Parathyroid adenoma (tissue), 2 donors: ENCODE measurements around the gene SLC41A3.

Source experiments
- H2AFZ ChIP-seq: fragments of 300-600 bp; sonication (generic); one replicate; pipeline ENCODE4 v1.7.0; 2017; ENCODE audit warnings: antibody characterized with exemption, mild to moderate bottlenecking
- H3K27ac ChIP-seq: fragments of 300-600 bp; sonication (generic); one replicate; pipeline ENCODE4 v1.7.0; 2017
- H3K27me3 ChIP-seq: fragments of 300-600 bp; sonication (generic); one replicate; pipeline ENCODE4 v1.7.0; 2017; ENCODE audit warnings: low read length; ENCODE audit not compliant: control insufficient read depth, insufficient read depth
- H3K36me3 ChIP-seq: fragments of 300-600 bp; sonication (generic); one replicate; pipeline ENCODE4 v1.7.0; 2017; ENCODE audit warnings: low read length; ENCODE audit not compliant: control insufficient read depth, insufficient read depth
- H3K4me1 ChIP-seq: fragments of 300-600 bp; sonication (generic); one replicate; pipeline ENCODE4 v1.7.0; 2017; ENCODE audit warnings: control low read depth
- H3K4me2 ChIP-seq: fragments of 300-600 bp; sonication (generic); one replicate; pipeline ENCODE4 v1.7.0; 2017; ENCODE audit warnings: low read length
- H3K4me3 ChIP-seq: fragments of 300-600 bp; sonication (generic); one replicate; pipeline ENCODE4 v1.7.0; 2017; ENCODE audit warnings: low read depth, low read length
- H3K79me2 ChIP-seq: fragments of 300-600 bp; sonication (generic); one replicate; pipeline ENCODE4 v1.7.0; 2017; ENCODE audit warnings: control low read depth
- H3K9ac ChIP-seq: fragments of 300-600 bp; sonication (generic); one replicate; pipeline ENCODE4 v1.7.0; 2017; ENCODE audit warnings: mild to moderate bottlenecking
- H3K9me3 ChIP-seq: fragments of 300-600 bp; sonication (generic); one replicate; pipeline ENCODE4 v1.7.0; 2017; ENCODE audit warnings: low read length; ENCODE audit not compliant: control insufficient read depth
- TF ChIP-seq, protein P1 (sequence below): fragments of 300-600 bp; sonication (generic); IDR thresholded peaks from one replicate; pipeline ENCODE4 v1.7.0; 2017; ENCODE audit warnings: antibody characterized with exemption, mild to moderate bottlenecking
- donor health status: primary hyperparathyroidism.

The SLC41A3 gene

GRCh38 chr3:126112531-126113237, 28.8 kb upstream of the SLC41A3 start:
- no peaks in the 10 kb centered on the region for H3K79me2 ChIP-seq
- H3K9ac ChIP-seq, result no peak overlapping the region
- H3K36me3 ChIP-seq, result no peaks in the 10 kb centered on the region

DNA sequence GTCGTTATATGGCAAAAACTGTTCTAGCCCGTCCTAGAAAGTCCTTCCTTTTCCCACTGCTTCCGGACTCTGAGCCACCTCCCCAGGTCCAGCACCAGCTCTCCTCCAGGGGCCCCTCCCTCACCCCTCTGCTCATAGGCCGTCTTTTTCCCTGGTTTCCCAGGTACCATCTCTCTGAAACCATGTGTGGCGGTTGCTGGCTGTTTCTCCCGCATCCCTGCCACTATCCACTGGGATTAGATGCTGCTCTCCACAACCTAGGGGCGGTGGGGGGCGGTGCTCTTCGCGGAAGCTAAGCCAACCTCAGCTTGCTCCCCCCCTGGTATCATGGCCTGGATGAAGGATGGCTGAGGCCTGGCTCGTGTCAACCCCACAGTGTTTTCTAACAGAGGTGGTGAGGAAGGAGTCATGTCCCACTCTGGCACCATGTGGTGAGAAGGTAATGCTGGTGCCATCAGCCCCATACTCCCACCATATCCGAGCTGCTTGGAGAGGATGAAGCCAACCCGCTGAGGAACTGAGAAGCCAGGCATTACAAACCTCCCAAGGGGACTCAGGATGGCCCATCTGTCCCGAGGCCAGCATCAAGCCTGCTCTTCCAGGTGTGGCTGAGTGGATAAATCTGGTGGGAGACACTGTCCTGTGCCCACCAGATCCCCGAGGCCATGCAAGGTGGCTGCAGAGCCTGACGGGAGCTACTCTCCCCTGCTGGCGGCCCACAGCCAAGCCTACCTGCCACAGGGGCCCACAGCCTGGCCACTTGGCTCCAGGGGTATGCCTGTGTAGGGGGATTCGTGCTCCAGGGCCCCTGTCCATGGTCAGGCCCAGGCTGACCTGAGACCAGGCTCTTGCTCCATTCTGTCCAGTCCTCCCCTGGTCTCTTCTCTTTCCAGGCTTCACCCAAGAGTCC, 27.9 kb upstream of the SLC41A3 start:
- H3K9ac ChIP-seq, result no peak overlapping the region
- no peaks in the 10 kb centered on the region for H3K27me3 ChIP-seq
- no peak overlapping the region for H3K4me3 ChIP-seq
- H3K79me2 ChIP-seq, result no peaks in the 10 kb centered on the region
- H2AFZ ChIP-seq, result no peak overlapping the region
- no peak overlapping the region for H3K4me2 ChIP-seq
- TF ChIP-seq, protein P1, sequence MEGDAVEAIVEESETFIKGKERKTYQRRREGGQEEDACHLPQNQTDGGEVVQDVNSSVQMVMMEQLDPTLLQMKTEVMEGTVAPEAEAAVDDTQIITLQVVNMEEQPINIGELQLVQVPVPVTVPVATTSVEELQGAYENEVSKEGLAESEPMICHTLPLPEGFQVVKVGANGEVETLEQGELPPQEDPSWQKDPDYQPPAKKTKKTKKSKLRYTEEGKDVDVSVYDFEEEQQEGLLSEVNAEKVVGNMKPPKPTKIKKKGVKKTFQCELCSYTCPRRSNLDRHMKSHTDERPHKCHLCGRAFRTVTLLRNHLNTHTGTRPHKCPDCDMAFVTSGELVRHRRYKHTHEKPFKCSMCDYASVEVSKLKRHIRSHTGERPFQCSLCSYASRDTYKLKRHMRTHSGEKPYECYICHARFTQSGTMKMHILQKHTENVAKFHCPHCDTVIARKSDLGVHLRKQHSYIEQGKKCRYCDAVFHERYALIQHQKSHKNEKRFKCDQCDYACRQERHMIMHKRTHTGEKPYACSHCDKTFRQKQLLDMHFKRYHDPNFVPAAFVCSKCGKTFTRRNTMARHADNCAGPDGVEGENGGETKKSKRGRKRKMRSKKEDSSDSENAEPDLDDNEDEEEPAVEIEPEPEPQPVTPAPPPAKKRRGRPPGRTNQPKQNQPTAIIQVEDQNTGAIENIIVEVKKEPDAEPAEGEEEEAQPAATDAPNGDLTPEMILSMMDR, result no peak
- no peaks in the 10 kb centered on the region for H3K9me3 ChIP-seq
- no peaks in the 10 kb centered on the region for H3K36me3 ChIP-seq
- H3K27ac ChIP-seq, result no peak overlapping the region
- no peaks in the 10 kb centered on the region for H3K4me1 ChIP-seq

More at GRCh38 chr3:126112531-126113237, 28.8 kb upstream of the SLC41A3 start:
- no peak overlapping the region for H2AFZ ChIP-seq
- no peak overlapping the region for H3K27ac ChIP-seq
- H3K4me3 ChIP-seq, result no peak overlapping the region
- H3K27me3 ChIP-seq, result no peaks in the 10 kb centered on the region
- TF ChIP-seq, protein P1, result no peak
- no peak overlapping the region for H3K4me2 ChIP-seq
- H3K4me1 ChIP-seq, result no peaks in the 10 kb centered on the region
- no peaks in the 10 kb centered on the region for H3K9me3 ChIP-seq

- no peak overlapping the region for H2AFZ ChIP-seq
- no peaks in the 10 kb centered on the region for H3K27me3 ChIP-seq
- no peak overlapping the region for H3K4me2 ChIP-seq
- H3K9me3 ChIP-seq, result no peaks in the 10 kb centered on the region
- no peaks in the 10 kb centered on the region for H3K36me3 ChIP-seq
- no peak overlapping the region for H3K4me3 ChIP-seq
- TF ChIP-seq, protein P1, result no peak
- no peak overlapping the region for H3K27ac ChIP-seq
- H3K79me2 ChIP-seq, result no peaks in the 10 kb centered on the region
- no peak overlapping the region for H3K9ac ChIP-seq
- H3K4me1 ChIP-seq, result no peaks in the 10 kb centered on the region
Observed at GRCh38 chr3:126111126-126111551, 27.2 kb upstream of the SLC41A3 start.

DNA sequence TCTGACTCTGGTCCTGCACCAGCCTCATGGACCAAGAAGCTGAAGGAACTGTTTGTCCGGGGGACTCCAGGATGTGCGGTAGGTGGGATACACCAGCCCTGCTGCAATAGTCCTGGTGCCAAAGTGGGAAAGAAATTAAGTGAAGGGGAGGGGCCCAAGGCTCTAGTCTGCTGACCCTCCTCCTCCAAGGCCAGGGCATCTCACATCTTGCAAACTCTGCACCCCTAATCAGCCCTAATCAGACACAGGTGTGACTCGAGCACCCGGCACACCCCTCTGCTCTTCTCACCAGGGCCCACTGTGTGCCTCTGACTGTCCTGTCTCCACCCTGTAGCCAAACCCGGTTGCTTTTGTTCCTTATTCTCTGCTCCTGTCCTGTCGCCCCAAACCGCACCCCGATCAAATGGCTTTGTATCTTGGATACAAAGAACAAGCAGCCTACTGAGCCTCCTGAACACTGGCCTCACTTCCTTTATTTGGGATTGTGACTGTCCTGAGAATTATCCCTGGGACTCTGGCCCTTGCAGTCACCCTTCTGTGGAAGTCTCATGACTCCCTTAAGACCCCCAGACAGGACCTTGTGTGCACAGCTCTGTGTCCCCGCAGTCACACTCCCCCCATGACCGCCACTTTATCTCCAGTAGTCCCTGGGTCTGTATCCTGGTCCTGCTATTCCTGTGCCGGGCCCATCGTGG, 26.7 kb upstream of the SLC41A3 start:
- Histone ChIP-seq H2AFZ (no peak overlapping the region), H3K27me3 (no peaks in the 10 kb centered on the region), H3K36me3 (no peaks in the 10 kb centered on the region), H3K4me3 (no peak overlapping the region), H3K9ac (no peak overlapping the region), H3K27ac (no peak overlapping the region), H3K4me2 (no peak overlapping the region), H3K4me1 (no peaks in the 10 kb centered on the region), H3K79me2 (no peaks in the 10 kb centered on the region), H3K9me3 (no peaks in the 10 kb centered on the region)
- TF ChIP-seq, protein P1, result no peak
